ENCODE results near the gene LAMA5. TPM values are rescaled to one million over a fixed set of nuclear protein-coding genes. Genes with fewer than 3 reads are reported as not detected.

LAMA5 gene
- total and polyA plus RNA-seq, 8 donors = 41.4 to 278 (median 79.6) TPM

GRCh38 chr20:62306414-62307187, 60.5 kb downstream of the LAMA5 start:
- H3K36me3 ChIP-seq = peaks cover 51 to 76% (median 75%) of the 10 kb centered on the region in 4 donors
- H3K9me3 ChIP-seq = no peaks in the 10 kb centered on the region
- 84 to 93% (median 86%) methylated on average over 16 to 27 of the region's 27 CpGs for whole genome bisulfite sequencing, 5 donors
- intact Hi-C loops (cut with DNase I; ENCODE audit: low total_unique reads) = no loop called here
- no peak overlapping the region for H3K4me3 ChIP-seq
- peaks cover 26 to 60% (median 39%) of the 10 kb centered on the region in 4 donors for H3K4me1 ChIP-seq
- TF ChIP-seq CTCF (IDR thresholded peaks at IDR 0.05) = no peak
- no peak for TF ChIP-seq POLR2AphosphoS5 (IDR thresholded peaks at IDR 0.05)
- no peak for TF ChIP-seq EP300 (IDR thresholded peaks at IDR 0.05)
- TF ChIP-seq POLR2A (IDR thresholded peaks at IDR 0.05) = no peak
- H3K27ac ChIP-seq = peak overlapping the region in 1 of 5 donors; percentile 50
- no peaks in the 10 kb centered on the region for H3K27me3 ChIP-seq
- DNase-seq = no peak

GRCh38 chr20:62305765-62306413, 61.2 kb downstream of the LAMA5 start:
- DNase-seq = no peak
- no peaks in the 10 kb centered on the region for H3K9me3 ChIP-seq
- H3K36me3 ChIP-seq = peaks cover 43 to 69% (median 67%) of the 10 kb centered on the region in 4 donors
- intact Hi-C loops (cut with DNase I; ENCODE audit: low total_unique reads) = no loop called here
- TF ChIP-seq CTCF (IDR thresholded peaks at IDR 0.05) = no peak
- TF ChIP-seq POLR2AphosphoS5 (IDR thresholded peaks at IDR 0.05) = no peak
- TF ChIP-seq POLR2A (IDR thresholded peaks at IDR 0.05) = no peak
- TF ChIP-seq EP300 (IDR thresholded peaks at IDR 0.05) = no peak
- H3K4me1 ChIP-seq = peaks cover 26 to 63% (median 40%) of the 10 kb centered on the region in 4 donors
- 69 to 81% (median 74%) methylated on average over 27 to 33 of the region's 33 CpGs for WGBS, 5 donors
- peak overlapping the region in 2 of 4 donors; percentile 79 to 86 for H3K4me3 ChIP-seq
- no peaks in the 10 kb centered on the region for H3K27me3 ChIP-seq
- peak overlapping the region in 2 of 5 donors; percentile 4 to 12 for H3K27ac ChIP-seq

GRCh38 chr20:62305149-62305764, 61.9 kb downstream of the LAMA5 start:
- Histone ChIP-seq H3K9me3 (no peaks in the 10 kb centered on the region), H3K27ac (peak overlapping the region in 3 of 5 donors; percentile 4 to 99 (median 97))
- WGBS, 5 donors = 62 to 69% (median 64%) methylated on average over 13 to 18 of the region's 18 CpGs

More at GRCh38 chr20:62305149-62305764, 61.9 kb downstream of the LAMA5 start:
- Histone ChIP-seq H3K36me3 (peaks cover 41 to 63% (median 61%) of the 10 kb centered on the region in 4 donors), H3K4me1 (peaks cover 26 to 60% (median 40%) of the 10 kb centered on the region in 4 donors), H3K27me3 (no peaks in the 10 kb centered on the region), H3K4me3 (peak overlapping the region in 2 of 4 donors; percentile 79 to 86)
- TF ChIP-seq CTCF (IDR thresholded peaks at IDR 0.05) (no peak), EP300 (IDR thresholded peaks at IDR 0.05) (no peak), POLR2AphosphoS5 (IDR thresholded peaks at IDR 0.05) (no peak), POLR2A (IDR thresholded peaks at IDR 0.05) (no peak)
- intact Hi-C loops (cut with DNase I; ENCODE audit: low total_unique reads) = no loop called here
- no peak for DNase-seq

Data from stomach (tissue), 9 donors.